Stimulated activated CD4-positive, alpha-beta T cell treated with anti-CD3 and anti-CD28 coated beads, Interleukin-12 subunit alpha, Interleukin-12 subunit beta, amount 100 ng/mL, for 24 hours (primary cell): ENCODE measurements around the gene NCOA1.
A peak's percentile ranks its signal among the peaks of the same experiment; 100 is the strongest.
"Not testable (repeated sequence)": the region's sequence is repeated elsewhere in the genome, so short reads cannot be mapped to it uniquely, and the experiment has no call there.

ENCODE experiments used
- DNase-seq, 2 experiments: peaks; one replicate each; pipeline ENCODE4 v3.0.0-alpha.2; 2020; ENCODE audit warnings: low read depth in 2 of 2

NCOA1 gene

GRCh38 chr2:24626131-24626530, 135.1 kb downstream of the NCOA1 start:
- no peak for DNase-seq

- no peak for DNase-seq
Measured at GRCh38 chr2:24628746-24629145, 137.7 kb downstream of the NCOA1 start.

- DNase-seq: no peak
Measured at GRCh38 chr2:24632172-24632571, 141.1 kb downstream of the NCOA1 start.

- DNase-seq: no peak
Measured at GRCh38 chr2:24635181-24635580, 144.1 kb downstream of the NCOA1 start.

GRCh38 chr2:24638568-24638967, 147.5 kb downstream of the NCOA1 start:
- DNase-seq: no peak

GRCh38 chr2:24642351-24642750, 151.3 kb downstream of the NCOA1 start:
- DNase-seq: no peak

GRCh38 chr2:24643051-24643450, 152.0 kb downstream of the NCOA1 start:
- DNase-seq: no peak

- no peak for DNase-seq
Measured at GRCh38 chr2:24644032-24644431, 153.0 kb downstream of the NCOA1 start.

GRCh38 chr2:24650997-24651642, 160.1 kb downstream of the NCOA1 start:
- no peak for DNase-seq

- DNase-seq: no peak
Measured at GRCh38 chr2:24651643-24652003, 160.6 kb downstream of the NCOA1 start.

GRCh38 chr2:24652265-24653182, 161.5 kb downstream of the NCOA1 start:
- DNase-seq: no peak

GRCh38 chr2:24657818-24658217, 166.8 kb downstream of the NCOA1 start:
- no peak for DNase-seq

GRCh38 chr2:24658531-24659202, 167.6 kb downstream of the NCOA1 start:
- no peak for DNase-seq

- no peak for DNase-seq
Measured at GRCh38 chr2:24659862-24660261, 168.8 kb downstream of the NCOA1 start.

GRCh38 chr2:24667542-24667941, 176.5 kb downstream of the NCOA1 start:
- DNase-seq: no peak

- no peak for DNase-seq
Measured at GRCh38 chr2:24671230-24671629, 180.2 kb downstream of the NCOA1 start.

GRCh38 chr2:24672589-24672988, 181.5 kb downstream of the NCOA1 start:
- DNase-seq: peak in 1 of 2 experiments; percentile 1

- no peak for DNase-seq
Measured at GRCh38 chr2:24675338-24675737, 184.3 kb downstream of the NCOA1 start.

- no peak for DNase-seq
Measured at GRCh38 chr2:24676493-24676892, 185.4 kb downstream of the NCOA1 start.

- not testable (repeated sequence) for DNase-seq
Measured at GRCh38 chr2:24678066-24678465, 187.0 kb downstream of the NCOA1 start.

GRCh38 chr2:24680196-24680595, 189.1 kb downstream of the NCOA1 start:
- DNase-seq: no peak

- DNase-seq: no peak
Measured at GRCh38 chr2:24682304-24682703, 191.2 kb downstream of the NCOA1 start.

GRCh38 chr2:24683408-24683807, 192.4 kb downstream of the NCOA1 start:
- DNase-seq: no peak
